HEK293 (cell line): ENCODE results near the gene GLCCI1.

ENCODE experiments used
- CTCF ChIP-seq: fragments of 450-650 bp; formaldehyde crosslinking; IDR thresholded peaks from 2 replicates; pipeline ENCODE4 v1.5.1; 2016; ENCODE audit warnings: missing biosample characterization, missing genetic modification characterization
- REPIN1 ChIP-seq: fragments of 450-650 bp; formaldehyde crosslinking; IDR thresholded peaks from 2 replicates; pipeline ENCODE4 v1.5.1; 2017; ENCODE audit warnings: missing biosample characterization, missing genetic modification characterization, low read depth
- REST ChIP-seq: fragments of 450-650 bp; formaldehyde crosslinking; IDR thresholded peaks from 2 replicates; pipeline ENCODE4 v1.5.1; 2016; ENCODE audit warnings: missing biosample characterization, missing genetic modification characterization
- ZBTB7A ChIP-seq: fragments of 450-650 bp; formaldehyde crosslinking; IDR thresholded peaks from 2 replicates; pipeline ENCODE4 v1.5.1; 2016; ENCODE audit warnings: low read depth, missing biosample characterization, missing genetic modification characterization
- ZEB2 ChIP-seq: fragments of 450-650 bp; formaldehyde crosslinking; IDR thresholded peaks from 2 replicates; pipeline ENCODE4 v1.5.1; 2016; ENCODE audit warnings: missing biosample characterization, missing genetic modification characterization
- ZFP3 ChIP-seq: fragments of 450-650 bp; formaldehyde crosslinking; IDR thresholded peaks from 2 replicates; pipeline ENCODE4 v1.5.1; 2016; ENCODE audit warnings: low read depth, missing biosample characterization, missing genetic modification characterization
- ZNF174 ChIP-seq: fragments of 450-650 bp; formaldehyde crosslinking; IDR thresholded peaks from 2 replicates; pipeline ENCODE4 v1.5.0; 2017; ENCODE audit warnings: missing biosample characterization, mild to moderate bottlenecking, missing genetic modification characterization
- ZNF2 ChIP-seq: fragments of 450-650 bp; formaldehyde crosslinking; IDR thresholded peaks from 2 replicates; pipeline ENCODE4 v1.5.1; 2016; ENCODE audit warnings: missing biosample characterization, missing genetic modification characterization
- ZNF292 ChIP-seq: fragments of 450-650 bp; formaldehyde crosslinking; IDR thresholded peaks from 2 replicates; pipeline ENCODE4 v1.5.1; 2016; ENCODE audit warnings: low read depth, missing biosample characterization, missing genetic modification characterization, borderline replicate concordance
- ZNF677 ChIP-seq: fragments of 450-650 bp; IDR thresholded peaks from 2 replicates; pipeline ENCODE4 v1.5.0; 2018; ENCODE audit warnings: missing biosample characterization, mild to moderate bottlenecking, missing genetic modification characterization, moderate library complexity
- ZNF843 ChIP-seq: fragments of 450-650 bp; formaldehyde crosslinking; IDR thresholded peaks from 2 replicates; pipeline ENCODE4 v1.5.1; 2016; ENCODE audit warnings: missing biosample characterization, missing genetic modification characterization
- TF ChIP-seq, protein P1 (sequence below): fragments of 450-650 bp; formaldehyde crosslinking; IDR thresholded peaks from 2 replicates; pipeline ENCODE4 v1.5.1; 2016; ENCODE audit warnings: missing biosample characterization, missing genetic modification characterization, borderline replicate concordance
- TF ChIP-seq, protein P2 (sequence below): fragments of 450-650 bp; formaldehyde crosslinking; IDR thresholded peaks from 2 replicates; pipeline ENCODE4 v1.5.1; 2016; ENCODE audit warnings: missing biosample characterization, missing genetic modification characterization
- TF ChIP-seq, protein P3 (sequence below): sonication (generic); formaldehyde crosslinking; IDR thresholded peaks from 2 replicates; pipeline ENCODE4 v1.8.1; 2022; ENCODE audit warnings: mild to moderate bottlenecking, moderate library complexity, missing genetic modification reagents

GRCh38 chr7:8018961-8019360 lies 50.4 kb downstream of the GLCCI1 start:
- TF ChIP-seq CTCF (tag by site-specific recombination) (no peak), ZNF843 (tag by site-specific recombination) (no peak), ZFP3 (tag by site-specific recombination) (no peak), ZBTB7A (no peak), REPIN1 (tag by site-specific recombination) (no peak), ZNF292 (no peak), ZNF2 (no peak), ZEB2 (tag by site-specific recombination) (no peak), ZNF677 (tag by site-specific recombination) (no peak), REST (tag by site-specific recombination) (no peak), ZNF174 (tag by site-specific recombination) (no peak)
- TF ChIP-seq, protein P1, sequence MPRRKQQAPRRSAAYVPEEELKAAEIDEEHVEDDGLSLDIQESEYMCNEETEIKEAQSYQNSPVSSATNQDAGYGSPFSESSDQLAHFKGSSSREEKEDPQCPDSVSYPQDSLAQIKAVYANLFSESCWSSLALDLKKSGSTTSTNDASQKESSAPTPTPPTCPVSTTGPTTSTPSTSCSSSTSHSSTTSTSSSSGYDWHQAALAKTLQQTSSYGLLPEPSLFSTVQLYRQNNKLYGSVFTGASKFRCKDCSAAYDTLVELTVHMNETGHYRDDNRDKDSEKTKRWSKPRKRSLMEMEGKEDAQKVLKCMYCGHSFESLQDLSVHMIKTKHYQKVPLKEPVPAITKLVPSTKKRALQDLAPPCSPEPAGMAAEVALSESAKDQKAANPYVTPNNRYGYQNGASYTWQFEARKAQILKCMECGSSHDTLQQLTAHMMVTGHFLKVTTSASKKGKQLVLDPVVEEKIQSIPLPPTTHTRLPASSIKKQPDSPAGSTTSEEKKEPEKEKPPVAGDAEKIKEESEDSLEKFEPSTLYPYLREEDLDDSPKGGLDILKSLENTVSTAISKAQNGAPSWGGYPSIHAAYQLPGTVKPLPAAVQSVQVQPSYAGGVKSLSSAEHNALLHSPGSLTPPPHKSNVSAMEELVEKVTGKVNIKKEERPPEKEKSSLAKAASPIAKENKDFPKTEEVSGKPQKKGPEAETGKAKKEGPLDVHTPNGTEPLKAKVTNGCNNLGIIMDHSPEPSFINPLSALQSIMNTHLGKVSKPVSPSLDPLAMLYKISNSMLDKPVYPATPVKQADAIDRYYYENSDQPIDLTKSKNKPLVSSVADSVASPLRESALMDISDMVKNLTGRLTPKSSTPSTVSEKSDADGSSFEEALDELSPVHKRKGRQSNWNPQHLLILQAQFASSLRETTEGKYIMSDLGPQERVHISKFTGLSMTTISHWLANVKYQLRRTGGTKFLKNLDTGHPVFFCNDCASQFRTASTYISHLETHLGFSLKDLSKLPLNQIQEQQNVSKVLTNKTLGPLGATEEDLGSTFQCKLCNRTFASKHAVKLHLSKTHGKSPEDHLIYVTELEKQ (tag by site-specific recombination), result no peak
- TF ChIP-seq, protein P2, sequence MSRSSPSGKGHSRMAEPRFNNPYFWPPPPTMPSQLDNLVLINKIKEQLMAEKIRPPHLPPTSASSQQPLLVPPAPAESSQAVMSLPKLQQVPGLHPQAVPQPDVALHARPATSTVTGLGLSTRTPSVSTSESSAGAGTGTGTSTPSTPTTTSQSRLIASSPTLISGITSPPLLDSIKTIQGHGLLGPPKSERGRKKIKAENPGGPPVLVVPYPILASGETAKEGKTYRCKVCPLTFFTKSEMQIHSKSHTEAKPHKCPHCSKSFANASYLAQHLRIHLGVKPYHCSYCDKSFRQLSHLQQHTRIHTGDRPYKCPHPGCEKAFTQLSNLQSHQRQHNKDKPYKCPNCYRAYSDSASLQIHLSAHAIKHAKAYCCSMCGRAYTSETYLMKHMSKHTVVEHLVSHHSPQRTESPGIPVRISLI, result no peak
- TF ChIP-seq, protein P3, sequence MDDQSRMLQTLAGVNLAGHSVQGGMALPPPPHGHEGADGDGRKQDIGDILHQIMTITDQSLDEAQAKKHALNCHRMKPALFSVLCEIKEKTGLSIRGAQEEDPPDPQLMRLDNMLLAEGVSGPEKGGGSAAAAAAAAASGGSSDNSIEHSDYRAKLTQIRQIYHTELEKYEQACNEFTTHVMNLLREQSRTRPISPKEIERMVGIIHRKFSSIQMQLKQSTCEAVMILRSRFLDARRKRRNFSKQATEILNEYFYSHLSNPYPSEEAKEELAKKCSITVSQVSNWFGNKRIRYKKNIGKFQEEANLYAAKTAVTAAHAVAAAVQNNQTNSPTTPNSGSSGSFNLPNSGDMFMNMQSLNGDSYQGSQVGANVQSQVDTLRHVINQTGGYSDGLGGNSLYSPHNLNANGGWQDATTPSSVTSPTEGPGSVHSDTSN (CRISPR knock-in tag), result no peak
